Glomerular visceral epithelial cell (primary cell): ENCODE measurements around the gene MFNG.

ENCODE experiments used
- DNase-seq: peaks from one replicate; pipeline ENCODE4 v3.0.0-alpha.2; 2016; ENCODE audit errors: extremely low spot score

MFNG gene

DNA sequence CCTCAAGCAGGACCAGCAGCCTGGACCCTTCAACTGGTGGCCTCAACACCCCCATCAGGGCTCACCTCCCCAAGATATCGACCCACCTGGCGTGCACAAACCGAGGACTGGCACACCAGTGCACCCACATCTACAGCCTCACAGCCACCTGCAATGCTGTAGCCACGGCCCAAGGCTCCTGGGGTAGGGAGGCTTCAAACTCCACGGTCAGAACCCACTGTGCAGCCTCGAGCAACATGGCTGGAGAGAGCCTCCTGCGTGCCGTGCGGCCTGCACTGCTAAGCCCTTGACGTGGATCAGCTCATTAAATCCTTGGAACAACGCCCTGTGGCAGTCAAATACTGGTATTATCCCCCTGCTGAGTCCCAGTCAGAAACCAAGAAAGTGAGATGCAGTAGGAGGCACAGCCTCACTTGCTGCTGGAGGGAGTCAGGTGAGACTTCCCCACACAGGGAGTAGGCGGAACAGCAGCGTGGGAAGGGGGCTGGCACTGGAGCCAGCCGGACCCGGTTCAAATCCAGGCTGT lies 28.4 kb upstream of the MFNG start:
- no peak for DNase-seq

DNA sequence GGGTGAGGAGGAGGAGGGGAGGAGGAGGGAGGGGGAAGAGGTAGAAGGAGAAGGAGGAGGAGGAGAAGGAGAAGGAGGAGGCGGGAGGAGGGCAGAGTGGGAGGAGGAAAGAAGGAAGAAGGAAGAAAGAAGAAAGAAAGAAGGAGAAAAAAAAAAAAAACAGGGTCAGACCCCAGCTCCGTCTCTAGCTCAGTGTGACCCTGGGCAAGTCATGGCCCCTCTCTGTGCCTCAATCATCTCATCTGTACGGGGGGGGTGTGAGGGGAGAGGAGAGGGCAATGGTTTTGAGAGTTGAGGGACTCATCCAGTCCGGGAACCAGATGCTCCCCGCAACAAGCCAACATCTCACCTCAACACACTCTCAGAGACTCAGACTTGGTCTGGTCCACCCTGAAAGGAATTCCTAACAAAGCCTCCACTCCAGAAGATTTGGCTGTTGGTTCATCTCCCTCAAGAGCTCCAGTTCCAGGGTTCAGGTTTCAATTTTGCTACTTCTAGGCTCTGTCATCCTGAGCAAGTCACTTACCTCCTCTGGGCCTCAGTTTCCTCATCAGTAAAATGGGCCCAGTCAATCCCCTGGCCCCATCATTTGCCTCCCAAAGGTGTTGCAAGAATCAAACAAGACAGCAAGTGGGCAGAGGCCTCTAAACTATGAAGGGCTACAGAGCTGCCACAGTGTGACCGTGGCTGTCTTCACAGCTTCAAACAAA lies 25.4 kb upstream of the MFNG start:
- no peak for DNase-seq

- DNase-seq, result no peak
Measured at GRCh38 chr22:37510091-37510490, 23.9 kb upstream of the MFNG start.

DNA sequence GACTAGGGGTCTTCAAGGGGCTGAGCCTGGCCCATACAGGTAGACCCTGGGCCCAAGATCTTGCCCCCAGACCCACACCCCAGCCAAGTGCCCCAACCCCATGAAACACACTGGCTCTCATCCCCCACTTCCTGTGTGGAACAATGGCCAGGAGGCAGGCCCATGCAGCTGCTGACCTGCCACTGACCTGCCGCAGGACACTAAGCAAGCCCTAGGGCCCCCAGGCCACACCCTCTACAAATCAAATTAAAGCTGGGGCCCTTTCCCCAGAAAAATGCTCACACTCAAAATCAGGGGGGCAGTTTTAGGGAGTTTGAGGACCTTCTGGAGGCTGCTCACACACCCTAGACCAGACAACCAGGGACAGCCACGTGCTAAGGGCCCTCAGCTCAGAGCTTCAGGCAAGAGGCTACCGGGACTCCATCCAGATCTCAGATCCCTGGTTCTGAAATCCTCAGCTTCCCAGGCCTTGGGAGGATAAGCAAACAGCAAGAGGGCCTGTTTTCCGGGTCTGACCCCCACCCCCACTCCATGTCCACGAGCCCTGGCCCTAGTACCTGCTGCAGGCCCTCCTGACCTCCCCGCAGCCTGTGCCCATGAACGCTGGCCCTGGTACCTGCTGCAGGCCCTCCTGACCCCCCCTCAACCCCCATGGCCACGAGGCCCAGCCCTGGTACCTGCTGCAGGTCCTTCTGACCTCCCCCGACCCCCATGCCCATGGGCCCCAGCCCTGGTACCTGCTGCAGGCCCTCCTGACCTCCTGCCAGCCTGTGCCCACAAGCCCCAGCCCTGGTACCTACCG lies 23.1 kb upstream of the MFNG start:
- no peak for DNase-seq

- DNase-seq, result no peak
Measured at GRCh38 chr22:37508431-37508992, 22.3 kb upstream of the MFNG start.

- no peak for DNase-seq
Measured at GRCh38 chr22:37507731-37508130, 21.5 kb upstream of the MFNG start.

- DNase-seq, result no peak
Measured at GRCh38 chr22:37505989-37506388, 19.8 kb upstream of the MFNG start.

GRCh38 chr22:37505565-37505964 lies 19.4 kb upstream of the MFNG start:
- DNase-seq, result no peak

DNA sequence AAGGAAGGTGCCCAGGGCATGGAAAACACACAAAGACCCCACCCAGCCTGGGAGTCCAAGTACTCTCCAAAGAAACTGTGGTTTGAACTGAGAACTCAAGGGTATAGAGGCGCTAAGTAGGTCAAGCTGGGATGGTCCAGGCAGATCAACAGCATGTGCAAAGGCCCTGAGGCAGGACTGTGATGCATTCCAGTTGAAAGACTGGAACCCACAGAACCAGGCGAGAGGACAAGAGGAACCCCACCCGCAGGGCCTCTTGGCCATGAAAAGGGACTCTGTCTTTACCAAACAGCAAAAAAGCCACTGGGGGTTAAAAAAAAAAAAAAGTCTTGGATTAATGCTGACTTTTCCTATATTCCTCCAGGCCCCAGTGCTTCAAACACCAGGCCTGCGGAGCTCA lies 18.8 kb upstream of the MFNG start:
- DNase-seq, result no peak

GRCh38 chr22:37503850-37504249 lies 17.7 kb upstream of the MFNG start:
- no peak for DNase-seq

DNA sequence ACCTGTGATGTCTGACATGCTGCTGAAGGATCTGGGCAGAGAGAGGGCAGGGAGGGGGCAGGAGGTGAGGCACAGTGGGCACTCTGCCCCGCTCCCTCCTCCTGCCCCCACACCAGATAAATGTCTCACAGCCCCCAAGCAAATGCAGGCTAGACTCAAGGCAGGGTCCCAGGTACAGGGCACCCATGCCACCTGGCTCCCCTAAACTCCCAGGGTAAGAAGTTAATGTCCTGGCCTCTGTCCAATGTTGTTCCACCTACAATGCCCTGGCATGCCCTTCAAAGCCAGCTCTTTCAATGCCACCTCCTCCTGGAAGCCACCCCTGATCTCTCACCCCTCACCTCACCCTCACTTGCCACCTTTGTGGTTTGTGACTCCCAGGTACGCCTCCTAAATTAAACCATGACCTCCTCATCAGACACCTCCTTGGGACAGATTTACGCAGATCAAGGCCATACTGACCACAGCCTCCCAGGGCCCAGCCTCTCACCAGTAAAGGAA lies 17.0 kb upstream of the MFNG start:
- DNase-seq, result no peak

GRCh38 chr22:37502342-37503182 lies 16.4 kb upstream of the MFNG start:
- DNase-seq, result peak; percentile 34

- peak; percentile 93 for DNase-seq
Measured at GRCh38 chr22:37501610-37502341, 15.6 kb upstream of the MFNG start.

DNA sequence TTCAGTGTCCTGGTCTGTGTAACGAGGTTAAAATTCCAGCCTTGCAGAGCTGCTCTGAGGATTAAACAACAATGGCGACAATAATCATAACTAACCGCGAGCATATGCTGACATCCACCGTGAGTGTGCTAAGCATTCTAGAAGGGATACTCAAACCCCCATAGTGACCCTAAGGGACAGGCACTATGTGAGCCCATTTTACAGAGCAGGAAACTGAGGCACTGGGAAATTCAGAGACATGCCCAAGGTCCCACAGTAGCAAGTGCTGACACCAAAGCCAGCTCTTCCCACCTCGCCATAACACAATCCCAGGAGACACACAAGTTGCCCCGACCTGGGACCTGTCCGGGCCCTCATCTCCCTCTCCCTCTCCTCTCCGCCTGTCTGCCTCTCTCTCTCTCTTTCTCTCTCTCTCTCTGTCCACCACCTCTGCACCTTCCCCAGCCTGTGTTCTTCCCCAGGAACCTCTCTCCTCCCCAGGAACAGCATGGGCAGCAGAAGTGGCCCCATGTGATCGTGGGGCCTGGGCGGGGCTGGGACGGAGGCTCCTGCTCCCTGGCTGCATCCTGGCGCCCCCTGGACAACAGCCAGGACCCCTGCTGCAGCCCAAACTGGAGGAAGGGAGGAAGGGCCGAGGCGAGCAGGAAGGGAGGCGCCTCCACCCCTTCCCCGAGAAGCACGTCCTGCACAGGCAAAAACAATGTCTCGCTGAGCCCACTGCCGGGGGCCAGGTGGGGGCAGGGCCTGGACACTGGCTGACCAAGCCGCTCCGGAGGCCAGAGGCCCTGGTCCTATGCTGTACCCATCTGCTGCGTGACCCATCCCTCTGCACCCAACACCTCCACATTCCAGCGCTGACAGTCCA lies 14.8 kb upstream of the MFNG start:
- peak; percentile 53 for DNase-seq

GRCh38 chr22:37499789-37500540 lies 13.8 kb upstream of the MFNG start:
- no peak for DNase-seq

DNA sequence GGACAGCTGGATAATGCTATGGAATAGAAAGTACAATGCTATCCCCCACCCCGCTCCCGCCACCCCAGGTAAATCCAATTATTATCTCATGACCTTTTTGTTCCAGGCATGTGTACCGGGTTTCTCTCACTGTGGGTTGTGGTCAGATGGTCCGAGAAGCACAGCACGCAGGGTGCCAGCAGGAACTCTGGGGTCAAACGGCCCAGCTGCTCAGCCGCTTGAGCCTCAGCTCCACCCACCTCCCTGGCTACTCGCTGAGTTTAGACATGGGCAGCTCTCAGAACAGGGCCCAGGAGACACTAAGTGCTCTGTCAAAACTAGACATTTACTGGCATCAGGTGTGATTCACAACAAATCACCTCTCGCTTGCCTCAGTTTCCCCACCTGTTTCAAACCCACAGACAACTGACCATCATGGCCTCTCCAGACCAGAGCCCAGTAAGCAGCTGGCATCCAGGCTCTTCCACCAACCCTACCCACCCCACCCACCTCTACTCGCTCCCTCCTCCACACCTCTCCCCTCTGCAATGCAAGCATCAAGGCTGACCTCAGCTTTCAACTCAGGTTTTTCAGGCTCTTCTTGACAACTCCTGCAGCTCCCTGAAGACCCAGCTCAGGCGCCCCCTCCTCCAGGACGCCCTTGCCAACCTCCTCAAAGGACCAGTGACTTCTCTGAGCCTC lies 13.0 kb upstream of the MFNG start:
- DNase-seq, result peak; percentile 91

DNA sequence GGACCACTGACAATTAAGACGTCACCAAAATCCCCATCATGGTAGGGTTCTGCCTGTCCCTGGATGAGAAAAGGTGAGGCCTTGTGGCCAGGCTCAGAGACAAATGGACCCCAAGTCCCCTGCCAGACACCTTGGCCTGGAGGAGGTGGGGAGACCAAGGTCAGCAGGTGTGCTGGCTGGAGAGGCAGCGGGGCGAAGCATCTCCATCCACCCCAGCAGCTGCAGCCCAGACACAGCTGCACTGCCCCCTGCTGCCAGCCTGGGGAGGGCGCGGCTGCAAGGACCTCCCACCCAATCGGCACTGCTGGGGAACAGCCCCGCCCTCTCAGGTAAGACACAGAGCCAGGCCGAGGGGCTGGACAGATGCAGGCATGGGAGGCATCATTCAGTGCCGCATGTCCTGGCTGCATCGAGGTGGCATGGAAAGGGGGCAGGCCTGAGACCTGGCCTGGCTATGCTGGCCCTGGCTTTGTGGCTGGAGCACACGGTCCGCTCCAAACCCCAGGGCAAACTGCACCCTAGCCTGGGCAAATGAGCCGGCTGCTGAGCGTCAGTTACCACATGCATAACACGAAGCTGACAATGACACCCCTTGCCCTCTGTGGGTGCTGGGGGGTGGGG lies 12.2 kb upstream of the MFNG start:
- DNase-seq, result peak; percentile 44

- peak; percentile 98 for DNase-seq
Measured at GRCh38 chr22:37497062-37497599, 10.9 kb upstream of the MFNG start.
